ENCODE measurements around the gene SREBF2.

Gene SREBF2

DNA sequence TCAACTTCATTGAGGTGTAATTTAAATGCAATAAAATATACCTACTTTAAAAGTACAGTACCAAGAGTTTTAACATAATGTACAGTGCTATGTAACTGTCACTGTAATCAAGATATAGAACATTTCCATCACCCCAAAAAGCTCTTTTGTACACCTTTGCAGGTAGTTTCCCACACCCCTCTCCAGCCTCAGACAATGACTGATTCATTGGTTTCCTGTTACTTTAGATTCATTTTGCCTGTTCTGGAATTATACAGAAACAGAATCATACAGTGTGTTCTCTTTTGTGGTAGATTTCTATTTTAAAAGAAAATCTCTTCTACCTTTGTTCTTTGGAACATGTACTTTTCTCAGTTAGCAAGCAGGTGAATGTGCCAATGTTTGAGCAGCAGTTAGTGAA is 43.8 kb downstream of the SREBF2 start:
- DNase-seq (ENCODE audit: low read depth): no peak

DNA sequence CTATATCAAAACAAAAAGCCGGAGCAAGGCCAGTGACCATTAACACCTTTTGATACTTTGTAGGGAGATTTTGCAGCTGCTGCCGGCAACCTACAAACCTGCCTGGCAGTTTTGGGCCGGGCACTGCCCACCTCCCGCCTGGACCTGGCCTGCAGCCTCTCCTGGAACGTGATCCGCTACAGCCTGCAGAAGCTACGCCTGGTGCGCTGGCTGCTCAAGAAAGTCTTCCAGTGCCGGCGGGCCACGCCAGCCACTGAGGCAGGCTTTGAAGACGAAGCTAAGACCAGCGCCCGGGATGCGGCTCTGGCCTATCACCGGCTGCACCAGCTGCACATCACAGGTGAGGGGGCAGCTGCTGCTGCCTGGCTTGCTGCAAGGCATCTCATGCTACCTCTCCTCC is 47.7 kb downstream of the SREBF2 start:
- DNase-seq (ENCODE audit: low read depth): no peak

DNA sequence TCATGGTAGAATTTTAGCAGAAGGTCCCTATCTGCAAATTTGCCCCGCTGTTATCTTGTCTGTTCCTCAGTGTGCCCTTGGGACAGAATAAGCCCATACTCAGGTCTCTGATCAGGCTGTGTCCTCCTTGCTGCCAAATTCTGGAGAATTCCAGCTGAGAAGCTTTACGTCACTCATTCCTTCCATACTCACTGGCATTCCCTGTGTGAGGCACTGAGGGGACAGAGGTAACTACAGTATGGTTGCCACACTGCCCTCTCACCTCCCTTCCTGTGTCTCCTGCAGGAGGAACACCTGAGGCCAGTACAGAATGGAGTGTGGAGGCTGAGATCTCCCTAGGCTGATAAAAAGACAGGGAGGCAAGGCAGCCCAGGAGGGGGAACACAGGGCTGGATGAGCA is 50.5 kb downstream of the SREBF2 start:
- DNase-seq (ENCODE audit: low read depth): no peak

DNA sequence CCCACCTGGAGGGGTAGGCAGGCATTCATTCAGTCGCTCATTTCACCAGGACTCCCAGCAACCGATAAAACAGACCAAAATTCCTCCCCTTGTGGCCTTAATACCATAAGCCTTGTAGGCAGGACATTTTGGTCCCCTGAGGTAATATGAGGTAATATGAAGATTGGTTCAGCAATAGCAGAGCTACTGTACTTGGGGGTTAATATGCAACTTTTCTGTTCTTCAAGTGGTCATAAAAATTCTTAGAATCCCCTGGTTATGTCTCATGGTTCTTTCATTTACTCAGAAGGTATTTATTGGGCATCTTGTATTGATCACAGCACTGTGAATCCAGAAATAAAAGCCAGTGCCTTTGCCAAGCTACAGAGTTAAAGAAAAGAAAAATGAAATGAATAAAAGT is 52.2 kb downstream of the SREBF2 start:
- no peak for DNase-seq (ENCODE audit: low read depth)

DNA sequence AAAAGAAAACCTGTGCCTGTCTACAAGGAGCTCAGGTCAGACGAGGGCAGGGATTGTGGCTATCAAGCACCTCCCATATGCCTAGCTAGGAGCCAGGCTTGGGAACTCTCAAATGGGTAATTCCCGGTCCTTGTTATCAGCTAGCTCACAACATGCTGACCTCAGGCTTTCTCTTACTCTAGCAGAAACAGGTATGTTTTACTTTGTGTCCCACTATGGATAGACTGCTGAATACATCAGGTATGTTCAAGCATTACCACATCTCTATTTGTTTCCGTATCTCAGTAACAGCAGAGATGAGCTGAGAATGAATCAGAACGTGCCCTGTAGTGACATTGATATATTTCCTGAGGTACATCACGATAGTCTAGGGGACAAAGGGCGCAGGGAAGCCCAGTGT is 52.6 kb downstream of the SREBF2 start:
- no peak for DNase-seq (ENCODE audit: low read depth)

DNA sequence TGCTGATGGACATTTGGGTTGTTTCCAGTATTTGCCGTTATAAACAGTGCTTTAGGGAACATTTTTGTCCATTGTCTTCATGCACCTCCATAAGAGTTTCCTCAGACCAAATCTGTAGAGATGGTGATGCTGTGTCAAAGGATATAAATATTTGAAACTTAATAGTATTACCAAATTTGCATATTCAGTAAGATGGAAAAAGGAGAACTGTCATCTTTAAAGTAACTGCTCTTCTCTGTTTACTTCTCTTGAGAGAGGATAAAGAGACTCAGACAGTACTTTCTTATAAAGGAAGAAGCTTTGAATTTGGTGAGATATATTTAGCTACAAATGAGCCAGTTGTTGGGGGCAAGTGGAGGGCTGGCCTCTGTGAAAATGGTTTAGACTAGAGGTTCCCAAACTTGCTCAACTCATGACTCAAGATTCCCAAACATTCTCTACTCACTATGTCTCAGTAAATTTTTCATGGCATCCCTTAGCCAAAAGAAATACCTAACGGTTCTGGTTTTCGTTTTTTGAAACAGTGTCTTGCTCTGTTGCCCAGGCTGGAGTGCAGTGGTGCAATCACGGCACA is 55.8 kb downstream of the SREBF2 start:
- DNase-seq (ENCODE audit: low read depth): no peak

DNA sequence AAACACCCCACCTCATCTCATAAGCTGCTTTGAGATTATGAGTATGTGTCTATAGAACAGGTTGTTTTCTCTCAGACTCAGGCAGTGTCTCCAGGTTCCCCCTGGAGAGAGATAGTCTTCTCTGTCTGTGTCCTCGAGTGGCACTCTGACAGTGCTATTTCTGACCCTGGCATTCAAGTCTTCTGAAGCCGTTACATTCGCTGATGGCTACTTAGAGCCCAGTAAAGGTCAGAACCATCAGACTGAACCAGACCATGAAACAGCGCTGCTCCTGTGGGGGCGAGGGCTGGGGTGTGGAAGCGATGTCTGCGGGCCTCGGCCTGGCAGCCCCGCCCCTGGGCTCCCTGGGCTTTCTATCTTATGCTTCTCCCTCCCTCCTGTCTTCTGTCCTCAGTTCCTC is 58.5 kb downstream of the SREBF2 start:
- no peak for DNase-seq (ENCODE audit: low read depth)

DNA sequence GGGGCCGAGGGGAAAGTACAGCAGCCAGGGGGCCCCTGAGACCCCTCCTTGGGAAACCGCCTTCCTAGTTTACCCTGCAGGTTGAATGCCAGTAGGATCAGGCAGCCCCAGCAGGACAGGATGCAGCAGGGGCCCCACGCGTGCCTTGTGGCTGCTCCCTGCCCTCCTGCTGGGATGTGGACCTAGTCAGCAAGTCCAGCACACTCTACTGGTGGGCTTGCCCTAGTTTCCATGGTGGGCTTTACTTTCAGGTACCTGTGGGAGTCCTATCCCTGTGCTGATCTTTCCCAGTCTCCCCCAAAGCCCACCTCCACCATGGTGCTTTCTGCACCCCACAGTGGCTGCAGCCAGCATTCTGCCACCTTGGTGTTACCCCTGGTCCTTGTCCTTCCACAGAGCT is 59.8 kb downstream of the SREBF2 start:
- no peak for DNase-seq (ENCODE audit: low read depth)

DNA sequence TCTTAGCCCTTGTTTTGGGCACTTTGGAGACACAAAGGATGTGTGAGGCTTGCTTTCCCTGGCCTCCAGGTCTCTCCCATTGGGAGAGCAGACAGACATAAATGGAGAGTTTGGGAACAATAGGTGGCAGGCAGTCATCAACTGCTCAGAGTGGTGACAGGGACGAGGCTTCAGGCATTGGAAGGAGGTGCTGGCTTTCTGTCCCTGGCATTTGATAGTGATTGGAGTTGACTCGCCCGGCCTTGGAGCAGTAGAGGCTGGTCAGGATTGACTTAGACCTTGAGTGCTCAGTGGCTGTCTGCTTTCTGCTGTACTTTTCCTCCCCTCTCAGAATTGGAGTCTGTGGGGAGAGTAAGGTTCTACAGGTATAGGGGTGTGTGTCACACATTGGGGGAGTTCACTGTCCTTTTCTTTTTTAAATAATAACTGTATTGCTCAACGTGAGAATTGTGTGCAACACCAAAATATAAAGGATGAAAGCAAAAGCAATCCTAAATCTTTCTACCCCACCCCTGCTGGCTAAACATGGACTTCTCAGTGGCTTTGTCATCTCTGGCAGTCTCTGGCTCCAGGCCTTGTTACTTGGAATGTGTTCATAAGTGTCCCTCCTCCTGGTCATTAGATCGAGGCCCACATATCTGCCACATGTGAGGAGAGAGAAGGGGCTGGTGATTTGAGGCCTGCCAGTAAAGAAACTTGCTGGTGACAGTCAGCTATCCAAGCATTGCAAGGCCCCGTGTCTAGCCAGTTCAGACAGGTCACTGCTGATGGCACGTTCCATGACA is 60.9 kb downstream of the SREBF2 start:
- no peak for DNase-seq (ENCODE audit: low read depth)

DNA sequence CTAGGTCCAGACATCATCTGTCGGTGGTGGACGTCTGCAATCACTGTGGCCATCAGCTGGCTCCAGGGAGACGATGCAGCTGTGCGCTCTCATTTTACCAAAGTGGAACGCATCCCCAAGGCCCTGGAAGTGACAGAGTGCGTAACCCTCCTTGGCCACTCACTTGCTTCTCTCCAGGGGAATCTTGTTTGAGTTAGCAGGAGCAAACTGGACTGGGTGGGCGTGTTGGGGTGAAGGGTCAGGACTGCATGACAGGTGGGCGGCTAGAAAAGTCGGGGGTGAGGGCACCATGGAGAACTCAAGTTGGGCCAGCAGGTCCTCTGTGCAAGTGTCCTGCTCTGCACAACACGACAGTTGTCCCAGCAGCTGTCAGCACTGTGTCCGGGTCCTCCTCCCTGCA is 65.7 kb downstream of the SREBF2 start:
- DNase-seq (ENCODE audit: low read depth): no peak

DNA sequence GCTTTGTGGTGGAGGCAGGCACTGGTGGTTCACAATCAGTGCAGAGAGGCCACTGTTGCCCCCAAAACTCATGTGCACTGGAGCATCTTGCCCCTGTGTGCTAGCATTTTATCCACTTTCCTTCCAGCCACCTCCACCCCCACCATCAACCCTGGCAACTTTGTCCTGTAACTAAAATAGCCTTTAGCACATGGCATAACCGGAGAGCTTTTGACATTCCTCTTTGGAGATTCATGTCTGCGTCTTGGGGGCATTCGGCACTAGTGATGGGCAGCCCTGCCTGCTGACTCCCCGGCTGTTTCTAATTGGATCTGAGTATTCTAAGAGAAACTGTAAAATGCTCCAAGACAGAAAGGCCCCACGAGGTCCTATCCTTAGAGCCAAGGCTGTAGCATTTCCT is 66.2 kb downstream of the SREBF2 start:
- DNase-seq (ENCODE audit: low read depth): no peak

DNA sequence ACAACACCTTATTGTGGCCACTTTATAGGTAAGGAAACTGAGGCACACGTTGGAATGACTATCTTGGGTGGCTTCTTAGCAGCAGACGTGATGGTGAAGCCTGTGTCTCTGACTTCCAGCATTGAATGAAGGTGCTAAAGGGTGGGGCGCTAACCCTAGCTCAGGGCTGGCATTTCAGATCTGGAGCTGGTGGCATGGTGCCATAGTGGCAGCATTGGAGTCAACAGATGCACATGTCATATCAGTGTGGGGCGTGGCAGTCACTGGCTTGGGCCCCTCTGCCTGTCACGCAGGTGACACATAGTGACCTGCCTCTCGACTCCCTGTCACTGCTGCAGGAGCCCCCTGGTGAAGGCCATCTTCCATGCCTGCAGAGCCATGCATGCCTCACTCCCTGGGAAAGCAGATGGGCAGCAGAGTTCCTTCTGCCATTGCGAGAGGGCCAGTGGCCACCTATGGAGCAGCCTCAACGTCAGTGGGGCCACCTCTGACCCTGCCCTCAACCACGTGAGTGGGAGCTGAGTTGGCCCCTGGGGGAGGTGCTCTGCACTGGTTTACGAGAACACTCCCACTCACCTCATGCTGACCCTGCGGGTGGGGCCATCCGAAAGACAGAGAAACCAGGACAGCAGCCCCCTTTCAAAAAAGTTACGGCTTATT is 67.2 kb downstream of the SREBF2 start:
- DNase-seq (ENCODE audit: low read depth): no peak

DNA sequence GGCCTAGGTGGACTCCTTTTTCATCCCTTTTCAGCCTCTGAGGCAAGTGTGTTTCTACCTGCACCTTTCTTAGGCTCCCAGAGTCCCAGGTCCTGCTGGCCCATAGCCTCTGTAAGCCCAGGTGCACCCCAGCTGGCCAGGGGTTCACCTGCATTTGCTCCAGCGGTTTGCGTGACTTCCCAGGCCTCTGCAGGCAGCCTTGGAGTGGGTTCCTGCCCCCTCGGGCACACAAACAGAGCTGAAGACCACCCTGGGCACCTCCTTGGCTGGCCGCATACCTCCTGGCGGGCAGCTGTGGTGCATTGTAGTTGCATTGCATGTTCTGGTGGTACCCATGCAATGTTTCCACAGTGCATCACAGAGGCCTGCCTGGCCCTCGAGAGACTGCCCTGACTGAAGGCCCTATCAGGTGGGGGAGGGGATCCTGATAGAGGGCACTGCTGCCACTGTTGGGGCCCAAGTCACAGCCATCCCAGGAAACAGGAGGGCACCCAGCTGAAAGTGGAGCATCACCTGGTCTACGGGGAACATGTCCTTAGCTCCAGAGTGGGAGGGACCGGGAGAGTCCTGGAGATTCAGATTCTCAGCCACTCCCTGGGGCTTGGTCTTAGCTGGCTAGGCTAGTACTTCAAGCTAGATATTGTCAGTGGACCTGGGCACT is 67.9 kb downstream of the SREBF2 start:
- no peak for DNase-seq (ENCODE audit: low read depth)

DNA sequence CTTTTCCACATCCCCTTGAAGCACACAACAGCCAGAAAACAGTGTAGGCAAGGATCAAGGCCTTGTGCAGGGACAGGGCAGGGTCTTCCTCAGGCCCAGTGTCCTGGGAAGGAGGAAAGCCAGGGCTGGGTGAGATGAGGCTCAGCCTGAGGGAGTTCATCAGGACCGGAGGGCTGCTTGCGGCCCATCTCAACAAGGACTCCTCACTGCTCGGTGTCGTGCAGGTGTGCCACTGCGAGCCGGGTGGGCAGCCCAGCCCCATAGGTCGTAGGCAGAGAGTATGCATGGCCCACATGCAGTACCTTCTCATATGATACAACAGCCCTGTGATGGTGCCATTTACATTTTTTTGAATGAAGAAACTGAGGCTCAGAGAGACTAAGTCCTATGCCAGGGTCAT is 69.1 kb downstream of the SREBF2 start:
- DNase-seq (ENCODE audit: low read depth): no peak

DNA sequence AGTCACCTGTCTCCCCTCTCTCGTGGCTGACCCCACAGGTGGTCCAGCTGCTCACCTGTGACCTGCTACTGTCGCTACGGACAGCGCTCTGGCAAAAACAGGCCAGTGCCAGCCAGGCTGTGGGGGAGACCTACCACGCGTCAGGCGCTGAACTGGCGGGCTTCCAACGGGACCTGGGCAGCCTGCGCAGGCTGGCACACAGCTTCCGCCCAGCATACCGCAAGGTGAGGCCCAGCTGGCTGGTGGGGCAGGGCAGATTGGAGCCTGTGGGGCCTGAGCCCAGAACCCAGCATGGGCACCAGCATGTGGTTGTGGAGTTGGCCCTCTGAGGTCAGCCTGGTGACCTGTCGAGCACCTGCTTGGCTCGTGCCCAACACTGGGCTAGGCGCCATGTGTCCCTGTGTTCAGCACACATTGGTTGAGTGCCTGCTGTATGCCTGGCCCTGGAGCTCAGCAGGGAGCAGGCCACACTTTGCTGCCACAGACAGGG is 70.1 kb downstream of the SREBF2 start:
- no peak for DNase-seq (ENCODE audit: low read depth)

DNA sequence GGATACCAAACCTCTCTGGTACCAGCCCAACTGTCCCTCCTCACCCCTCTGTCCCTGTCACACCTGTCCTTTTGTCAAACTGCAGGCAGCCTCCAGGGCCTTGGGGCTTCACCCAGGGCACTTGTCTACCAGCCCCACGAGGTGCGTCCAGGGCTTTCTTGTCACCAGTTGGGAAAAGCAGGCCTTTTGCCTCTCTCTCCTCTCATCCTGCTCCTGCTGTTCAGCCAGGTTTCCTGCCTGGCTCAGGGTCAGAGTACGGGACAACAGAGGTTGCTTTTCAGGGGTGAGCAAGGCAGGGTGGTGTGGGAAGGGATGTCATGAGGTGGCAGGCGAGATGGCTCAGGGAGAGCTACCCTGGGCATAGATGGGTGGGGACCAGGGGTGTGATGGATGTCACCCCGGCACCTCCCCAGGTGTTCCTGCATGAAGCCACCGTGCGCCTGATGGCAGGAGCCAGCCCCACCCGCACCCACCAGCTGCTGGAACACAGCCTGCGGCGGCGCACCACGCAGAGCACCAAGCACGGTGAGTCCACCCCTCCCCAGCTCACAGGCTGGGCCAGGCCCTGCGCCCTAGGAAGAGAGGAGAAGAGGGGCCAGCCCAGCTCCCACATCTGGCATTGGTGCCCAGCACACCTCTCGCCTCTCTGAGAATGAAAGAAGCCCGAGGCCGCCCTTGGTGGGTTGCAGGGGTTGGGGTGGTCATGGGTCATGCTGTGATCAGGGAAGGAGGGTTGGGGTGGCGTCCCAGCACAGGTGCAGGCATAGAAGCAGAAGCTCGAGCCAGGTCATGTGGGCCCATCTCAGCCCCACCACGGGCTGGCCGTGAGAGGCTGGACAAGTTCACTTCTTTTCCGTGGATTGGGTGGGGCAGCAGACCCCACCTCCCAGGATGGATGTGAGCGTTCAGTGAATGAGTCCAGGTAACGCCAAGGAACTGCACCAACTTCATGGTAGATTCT is 71.8 kb downstream of the SREBF2 start:
- DNase-seq (ENCODE audit: low read depth): no peak

DNA sequence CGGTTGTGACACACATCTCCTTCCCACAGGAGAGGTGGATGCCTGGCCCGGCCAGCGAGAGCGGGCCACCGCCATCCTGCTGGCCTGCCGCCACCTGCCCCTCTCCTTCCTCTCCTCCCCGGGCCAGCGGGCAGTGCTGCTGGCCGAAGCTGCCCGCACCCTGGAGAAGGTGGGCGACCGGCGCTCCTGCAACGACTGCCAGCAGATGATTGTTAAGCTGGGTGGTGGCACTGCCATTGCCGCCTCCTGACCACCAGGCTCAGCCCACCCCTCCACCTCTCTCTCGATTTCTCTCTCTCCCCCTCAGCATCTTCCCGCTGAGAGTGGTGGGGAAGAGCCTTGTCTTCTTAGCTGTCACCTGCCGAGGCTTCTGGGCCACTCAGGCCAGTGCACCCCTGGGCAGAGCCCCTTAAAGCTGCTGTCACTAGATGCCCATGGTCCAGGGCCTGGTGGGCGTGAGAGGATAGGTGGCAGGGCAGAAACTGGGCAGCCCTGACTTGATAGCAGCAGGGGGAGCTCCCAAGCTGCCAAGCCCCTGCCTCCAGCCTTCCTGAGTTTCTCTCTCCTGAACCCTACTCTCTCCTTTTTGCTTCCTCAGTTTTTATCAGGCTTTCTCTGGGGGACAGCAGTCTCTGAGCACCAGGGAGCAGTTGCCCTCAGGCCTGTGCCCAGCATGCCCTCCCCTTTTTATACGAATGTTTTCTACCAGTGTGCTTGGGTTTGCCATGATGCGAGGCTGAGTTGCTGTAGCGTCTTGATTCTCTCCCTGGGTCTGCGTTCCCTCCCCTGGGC is 72.7 kb downstream of the SREBF2 start:
- DNase-seq (ENCODE audit: low read depth): no peak

DNA sequence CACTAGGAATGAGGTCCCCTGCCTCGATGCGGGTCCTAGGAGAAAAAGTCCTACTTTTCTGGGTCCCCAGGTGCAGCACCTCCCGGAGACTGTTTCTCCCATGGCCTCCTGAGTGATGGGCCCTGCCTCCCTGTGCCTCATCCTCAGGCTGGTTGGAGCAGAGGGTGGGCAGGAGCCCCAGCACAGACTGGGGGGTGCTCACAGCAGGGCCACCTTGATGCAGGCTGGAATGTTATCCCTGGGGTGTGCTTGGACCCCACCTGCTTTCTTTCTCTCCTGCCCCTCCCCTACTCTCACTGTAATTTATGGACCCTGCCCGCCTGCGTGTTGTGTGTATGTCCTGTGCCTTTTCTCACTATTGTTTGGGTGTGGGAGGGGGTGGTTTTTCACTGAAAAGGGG is 73.9 kb downstream of the SREBF2 start:
- no peak for DNase-seq (ENCODE audit: low read depth)

DNA sequence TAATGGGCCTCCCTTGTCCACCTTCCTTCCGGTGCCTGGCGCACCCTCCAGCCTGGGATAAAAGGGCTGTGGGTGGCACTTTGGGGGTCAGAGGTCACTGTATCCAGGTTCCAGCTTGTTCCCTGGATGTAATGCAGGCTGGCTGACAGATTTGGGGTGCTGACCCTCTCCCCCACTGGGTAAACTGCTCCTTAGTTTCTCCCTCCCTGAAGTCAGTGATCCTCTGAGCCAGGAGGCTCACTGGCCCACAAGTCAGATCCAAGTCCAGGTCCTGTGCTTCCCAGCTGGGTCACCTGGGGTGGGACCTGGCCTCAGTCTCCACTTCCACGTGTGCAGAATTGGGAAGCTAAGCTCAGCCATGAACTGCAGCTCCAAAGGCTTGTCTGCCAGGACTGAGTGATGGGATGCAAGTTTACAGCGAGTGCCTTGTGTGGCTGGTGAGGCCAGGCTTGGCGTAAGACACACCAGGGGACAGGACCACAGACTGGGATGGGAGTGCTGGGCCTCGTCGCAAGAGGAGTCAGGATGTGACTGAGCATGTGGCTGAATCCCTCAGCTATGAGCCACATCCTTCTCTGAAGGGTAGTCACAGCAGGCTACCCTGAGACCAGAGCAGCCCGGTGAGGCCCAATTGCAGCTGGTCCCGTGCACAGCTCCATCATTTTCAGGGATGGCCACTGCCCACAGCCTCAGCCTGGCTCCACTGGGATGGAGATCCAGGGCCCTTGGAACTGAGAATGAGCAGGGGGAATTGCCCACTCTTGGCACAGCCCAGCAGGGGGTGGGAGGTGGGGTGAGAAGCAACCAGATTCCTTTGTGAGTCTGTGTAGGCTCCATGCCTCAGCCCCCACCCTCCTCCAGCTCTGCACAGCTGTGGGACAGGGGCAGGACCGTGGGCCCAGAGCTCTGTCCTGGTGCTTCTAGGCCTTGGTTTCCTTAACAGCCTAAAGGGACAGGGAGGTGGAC is 74.8 kb downstream of the SREBF2 start:
- no peak for DNase-seq (ENCODE audit: low read depth)

All from non-pigmented ciliary epithelial cell (primary cell).